ENCODE data around the gene NPR2. TPM values are rescaled to one million over a fixed set of nuclear protein-coding genes. Genes with fewer than 3 reads are reported as not detected.

NPR2 gene
- polyA plus RNA-seq, 5 donors = 40.4 to 54.2 (median 47.0) TPM

- no peak for DNase-seq
Measured at GRCh38 chr9:35759795-35760194, 31.6 kb upstream of the NPR2 start.

GRCh38 chr9:35760651-35761050 is 30.7 kb upstream of the NPR2 start:
- no peak for DNase-seq

GRCh38 chr9:35763181-35763580 is 28.2 kb upstream of the NPR2 start:
- DNase-seq = no peak

- DNase-seq = no peak
Measured at GRCh38 chr9:35763803-35764202, 27.6 kb upstream of the NPR2 start.

- DNase-seq = no peak
Measured at GRCh38 chr9:35766997-35767396, 24.4 kb upstream of the NPR2 start.

- DNase-seq = no peak
Measured at GRCh38 chr9:35767458-35767857, 23.9 kb upstream of the NPR2 start.

GRCh38 chr9:35769763-35770162 is 21.6 kb upstream of the NPR2 start:
- DNase-seq = no peak

- peak in 1 of 2 donors; percentile 23 for DNase-seq
Measured at GRCh38 chr9:35771075-35771433, 20.3 kb upstream of the NPR2 start.

GRCh38 chr9:35771534-35771933 is 19.9 kb upstream of the NPR2 start:
- DNase-seq = peak; percentile 78 to 83

GRCh38 chr9:35771943-35772342 is 19.4 kb upstream of the NPR2 start:
- DNase-seq = no peak

GRCh38 chr9:35774907-35775635 is 16.3 kb upstream of the NPR2 start:
- DNase-seq = no peak

GRCh38 chr9:35776018-35776417 is 15.4 kb upstream of the NPR2 start:
- DNase-seq = no peak

GRCh38 chr9:35778496-35778895 is 12.9 kb upstream of the NPR2 start:
- DNase-seq = no peak

- DNase-seq = no peak
Measured at GRCh38 chr9:35781066-35781465, 10.3 kb upstream of the NPR2 start.

- no peak for DNase-seq
Measured at GRCh38 chr9:35783418-35783817, 8.0 kb upstream of the NPR2 start.

GRCh38 chr9:35789541-35789940 is 1.9 kb upstream of the NPR2 start:
- DNase-seq = no peak

GRCh38 chr9:35790025-35790384 is 1.4 kb upstream of the NPR2 start:
- DNase-seq = no peak

- peak; percentile 77 to 81 for DNase-seq
Measured at GRCh38 chr9:35790385-35791296, 750 bp upstream of the NPR2 start.

- DNase-seq = no peak
Measured at GRCh38 chr9:35792024-35792813, 828 bp downstream of the NPR2 start.

GRCh38 chr9:35792826-35793225 is 1.4 kb downstream of the NPR2 start:
- no peak for DNase-seq

- no peak for DNase-seq
Measured at GRCh38 chr9:35793461-35793860, 2.1 kb downstream of the NPR2 start.

- DNase-seq = no peak
Measured at GRCh38 chr9:35795695-35796094, 4.3 kb downstream of the NPR2 start.
